OCI-LY3 (cell line): ENCODE data around the gene LRRC39.

Source experiments
- EZH2phosphoT487 ChIP-seq: fragments of 200-600 bp; shearing (Covaris generic); IDR thresholded peaks from 2 replicates; pipeline ENCODE4 v1.6.1; 2018; ENCODE audit warnings: antibody characterized with exemption, mixed run types, low read depth
- TF ChIP-seq, protein P1 (sequence below): fragments of 200-600, 300-600 bp; sonication (generic); IDR thresholded peaks from 2 replicates; pipeline ENCODE4 v1.5.1; 2014; ENCODE audit warnings: antibody characterized with exemption, low read length, low read depth

- TF ChIP-seq, protein P1, sequence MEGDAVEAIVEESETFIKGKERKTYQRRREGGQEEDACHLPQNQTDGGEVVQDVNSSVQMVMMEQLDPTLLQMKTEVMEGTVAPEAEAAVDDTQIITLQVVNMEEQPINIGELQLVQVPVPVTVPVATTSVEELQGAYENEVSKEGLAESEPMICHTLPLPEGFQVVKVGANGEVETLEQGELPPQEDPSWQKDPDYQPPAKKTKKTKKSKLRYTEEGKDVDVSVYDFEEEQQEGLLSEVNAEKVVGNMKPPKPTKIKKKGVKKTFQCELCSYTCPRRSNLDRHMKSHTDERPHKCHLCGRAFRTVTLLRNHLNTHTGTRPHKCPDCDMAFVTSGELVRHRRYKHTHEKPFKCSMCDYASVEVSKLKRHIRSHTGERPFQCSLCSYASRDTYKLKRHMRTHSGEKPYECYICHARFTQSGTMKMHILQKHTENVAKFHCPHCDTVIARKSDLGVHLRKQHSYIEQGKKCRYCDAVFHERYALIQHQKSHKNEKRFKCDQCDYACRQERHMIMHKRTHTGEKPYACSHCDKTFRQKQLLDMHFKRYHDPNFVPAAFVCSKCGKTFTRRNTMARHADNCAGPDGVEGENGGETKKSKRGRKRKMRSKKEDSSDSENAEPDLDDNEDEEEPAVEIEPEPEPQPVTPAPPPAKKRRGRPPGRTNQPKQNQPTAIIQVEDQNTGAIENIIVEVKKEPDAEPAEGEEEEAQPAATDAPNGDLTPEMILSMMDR: no peak
- TF ChIP-seq EZH2phosphoT487: no peak
These were observed 31.1 kb downstream of the LRRC39 start for GRCh38 chr1:100146958-100147357.
